Glomerular endothelial cell (primary cell): ENCODE measurements around the gene FRMD4A. TPM values are rescaled to one million over a fixed set of nuclear protein-coding genes. Genes with fewer than 3 reads are reported as not detected.
"Not testable (repeated sequence)": the region's sequence is repeated elsewhere in the genome, so short reads cannot be mapped to it uniquely, and the experiment has no call there.

ENCODE experiments used
- DNase-seq: peaks from one replicate; pipeline ENCODE4 v3.0.0-alpha.2; 2011; ENCODE audit warnings: low read depth, low spot score; ENCODE audit errors: extremely low read depth
- total RNA-seq: library from RNA; depleted of rRNA; stranded (reverse); fragments of >200 nt; gene quantifications from 2 replicates; pipeline ENCODE4 v1.2.3, GENCODE V29; 2015

Gene FRMD4A
- total RNA-seq, 1 donor from 2014 or later, result 162 TPM

DNA sequence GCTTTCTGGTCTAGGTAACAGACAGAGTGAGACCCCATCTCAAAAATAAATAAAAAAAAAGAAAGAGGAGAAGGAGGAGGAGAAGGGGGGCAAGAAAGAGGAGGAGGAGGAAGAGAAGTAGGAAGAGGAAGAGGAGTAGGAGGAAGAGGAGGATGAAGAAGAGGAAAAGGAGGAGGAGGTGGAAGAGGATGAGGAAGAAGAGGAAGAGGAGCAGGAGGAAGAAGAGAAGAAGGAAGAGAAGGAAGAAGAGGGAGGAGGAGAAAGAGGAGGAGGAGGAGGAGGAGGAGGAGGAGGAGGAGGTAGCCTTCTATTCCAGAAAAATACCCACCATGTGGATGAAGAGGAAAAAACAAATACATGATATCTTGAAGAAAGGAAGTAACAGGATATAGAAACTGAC lies 172.1 kb downstream of the FRMD4A start:
- DNase-seq, result no peak

DNA sequence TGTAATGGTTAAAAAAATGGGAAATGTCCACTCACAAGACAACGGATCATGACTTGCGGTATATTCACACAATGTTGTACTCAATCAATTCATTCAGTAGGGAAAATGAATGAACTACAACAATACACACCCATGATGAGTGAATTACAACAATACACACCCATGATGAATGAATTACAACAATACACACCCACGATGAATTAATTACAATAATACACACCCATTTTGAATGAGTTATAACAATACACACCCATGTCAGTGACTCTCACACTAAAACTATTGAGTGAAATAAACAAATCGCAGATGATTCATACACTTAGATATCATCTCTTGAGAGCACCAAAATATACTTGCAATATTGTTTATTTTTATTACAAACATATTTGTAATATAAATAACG lies 174.6 kb downstream of the FRMD4A start:
- DNase-seq, result no peak

DNA sequence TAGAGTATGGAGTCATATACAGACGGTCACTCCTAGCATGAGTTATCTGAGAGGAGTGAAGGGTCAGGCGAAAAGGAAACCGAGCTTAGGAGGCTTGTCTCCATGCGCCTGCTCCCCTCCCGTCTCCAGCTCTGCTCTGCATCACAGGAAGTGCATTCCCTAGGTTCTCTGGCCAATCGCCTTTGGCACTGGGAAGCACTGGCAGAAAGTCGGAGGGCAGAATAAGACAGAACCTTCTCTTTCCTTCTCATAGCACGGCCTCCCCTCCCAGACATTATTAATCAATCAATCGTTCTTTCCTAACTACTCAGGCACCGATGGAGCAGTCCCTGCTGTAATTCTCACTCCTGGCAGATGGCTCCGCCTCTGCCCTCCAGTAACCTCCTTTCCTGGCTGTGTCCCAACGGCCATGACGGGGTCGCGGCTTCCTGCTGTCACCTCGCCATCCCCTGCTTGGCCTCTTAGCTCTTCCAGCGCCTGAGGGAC lies 177.1 kb downstream of the FRMD4A start:
- DNase-seq, result peak; percentile 7

GRCh38 chr10:14151571-14151970 lies 179.2 kb downstream of the FRMD4A start:
- no peak for DNase-seq

- no peak for DNase-seq
Observed at GRCh38 chr10:14150526-14150925, 180.2 kb downstream of the FRMD4A start.

GRCh38 chr10:14146501-14146900 lies 184.2 kb downstream of the FRMD4A start:
- DNase-seq, result no peak

DNA sequence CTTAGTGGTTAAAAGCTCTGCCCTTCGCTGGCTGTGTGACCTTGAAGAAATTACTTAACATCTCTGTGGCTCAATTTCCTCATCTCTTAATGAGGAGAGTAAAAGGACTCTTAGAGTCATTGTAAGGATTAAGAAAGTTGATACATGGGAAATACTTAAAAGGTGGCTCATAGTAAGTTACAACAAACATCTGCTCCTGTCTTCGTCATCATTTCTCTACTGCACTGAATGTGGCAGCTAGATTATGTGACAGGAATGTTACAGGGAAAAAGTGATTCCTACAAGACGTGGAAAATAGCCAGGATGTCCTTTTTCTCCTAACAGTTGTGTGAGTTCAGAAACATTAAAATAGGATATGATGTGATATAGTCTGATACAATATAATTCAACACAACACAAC lies 184.7 kb downstream of the FRMD4A start:
- no peak for DNase-seq

- DNase-seq, result no peak
Observed at GRCh38 chr10:14144451-14144850, 186.3 kb downstream of the FRMD4A start.

GRCh38 chr10:14142606-14143250 lies 188.0 kb downstream of the FRMD4A start:
- no peak for DNase-seq

GRCh38 chr10:14141283-14141682 lies 189.4 kb downstream of the FRMD4A start:
- DNase-seq, result no peak

DNA sequence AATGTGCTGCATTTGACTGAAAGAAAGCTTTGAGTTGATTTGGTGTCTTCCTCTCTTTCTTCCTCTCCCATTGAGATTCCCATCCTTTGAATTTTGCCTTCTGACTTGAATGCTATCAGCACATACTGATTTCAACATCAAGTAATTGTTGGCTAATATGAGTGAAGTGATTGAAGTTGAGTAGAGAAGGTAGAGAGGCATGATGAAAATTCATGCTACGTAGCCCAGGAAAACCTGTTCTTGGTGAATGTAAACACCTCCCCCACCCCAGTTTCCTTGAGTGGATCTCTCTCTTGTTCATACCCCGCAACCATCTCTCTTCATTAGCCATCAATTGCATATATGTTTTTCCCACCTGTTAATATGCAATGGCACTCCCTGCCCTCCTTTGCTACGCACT lies 193.3 kb downstream of the FRMD4A start:
- DNase-seq, result no peak

- not testable (repeated sequence) for DNase-seq
Observed at GRCh38 chr10:14135196-14135595, 195.5 kb downstream of the FRMD4A start.

GRCh38 chr10:14134275-14134674 lies 196.4 kb downstream of the FRMD4A start:
- no peak for DNase-seq

DNA sequence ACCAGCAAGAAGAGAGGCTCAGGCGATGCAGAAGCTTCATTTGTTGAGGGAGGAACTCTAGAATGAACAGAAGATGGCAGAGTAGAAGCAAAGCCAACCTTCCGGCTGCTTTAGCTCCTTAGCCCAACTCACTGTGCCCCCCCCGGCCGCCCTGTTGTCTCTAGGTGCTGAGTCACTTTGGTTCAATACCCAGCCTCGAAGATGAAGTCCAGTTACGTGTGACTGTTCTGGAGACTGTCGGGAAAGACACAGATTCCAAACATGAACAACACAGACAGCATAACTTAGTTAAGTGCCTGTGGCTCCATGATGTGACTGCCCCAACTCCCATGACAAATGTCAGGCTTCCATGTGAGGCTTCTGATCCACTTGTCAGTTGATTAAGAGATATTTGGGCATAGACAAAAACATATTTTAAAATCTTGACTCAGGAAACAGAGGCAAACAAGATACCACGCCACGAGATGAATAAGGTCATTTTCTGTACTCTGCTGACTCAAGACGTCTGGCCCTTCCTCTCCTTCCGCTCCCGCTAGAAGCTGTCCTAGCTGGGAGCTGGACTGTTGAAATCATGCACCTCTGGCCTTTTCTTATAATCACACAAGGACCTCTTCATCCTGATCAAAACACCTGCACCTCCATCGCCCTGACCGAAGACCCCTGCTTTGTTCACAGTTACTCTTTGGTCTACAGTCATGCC lies 199.3 kb downstream of the FRMD4A start:
- DNase-seq, result no peak

DNA sequence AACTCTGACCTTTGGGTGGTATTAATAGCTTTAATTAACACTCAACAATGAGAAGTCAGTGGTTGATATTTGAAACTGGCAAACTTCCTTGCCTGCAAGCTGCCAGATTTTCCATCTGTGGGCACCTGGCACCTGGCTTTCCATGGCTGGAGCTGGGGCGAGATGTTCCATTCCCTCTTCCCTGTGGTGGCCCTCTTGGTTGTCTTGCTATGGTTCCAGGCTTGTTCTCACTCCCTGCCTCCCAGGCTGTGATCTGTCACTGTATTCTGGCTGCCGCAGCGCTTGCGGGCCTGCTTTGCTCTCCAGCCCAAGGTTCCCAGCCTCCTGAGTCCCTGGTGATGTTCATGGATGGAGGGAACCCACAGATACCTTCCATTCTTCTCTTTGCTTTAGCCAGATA lies 201.0 kb downstream of the FRMD4A start:
- DNase-seq, result no peak

DNA sequence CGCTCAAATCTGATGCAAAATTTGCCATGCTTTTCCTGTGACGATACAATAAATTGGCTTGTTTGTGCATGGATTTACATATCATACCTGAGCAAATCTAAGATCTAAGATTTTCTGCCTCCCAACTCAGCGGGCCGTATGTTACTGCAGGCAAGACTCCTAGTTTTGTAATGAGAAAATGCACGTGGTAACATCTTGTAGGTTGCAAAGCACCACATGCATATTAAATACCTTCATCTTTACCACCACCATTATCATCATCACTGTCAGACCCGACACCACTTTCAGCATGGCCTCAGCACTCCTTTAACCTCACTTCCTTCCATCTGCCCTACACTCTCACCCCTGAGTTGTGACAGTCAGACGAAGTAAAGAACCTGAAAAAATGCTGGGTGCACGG lies 202.2 kb downstream of the FRMD4A start:
- DNase-seq, result no peak

DNA sequence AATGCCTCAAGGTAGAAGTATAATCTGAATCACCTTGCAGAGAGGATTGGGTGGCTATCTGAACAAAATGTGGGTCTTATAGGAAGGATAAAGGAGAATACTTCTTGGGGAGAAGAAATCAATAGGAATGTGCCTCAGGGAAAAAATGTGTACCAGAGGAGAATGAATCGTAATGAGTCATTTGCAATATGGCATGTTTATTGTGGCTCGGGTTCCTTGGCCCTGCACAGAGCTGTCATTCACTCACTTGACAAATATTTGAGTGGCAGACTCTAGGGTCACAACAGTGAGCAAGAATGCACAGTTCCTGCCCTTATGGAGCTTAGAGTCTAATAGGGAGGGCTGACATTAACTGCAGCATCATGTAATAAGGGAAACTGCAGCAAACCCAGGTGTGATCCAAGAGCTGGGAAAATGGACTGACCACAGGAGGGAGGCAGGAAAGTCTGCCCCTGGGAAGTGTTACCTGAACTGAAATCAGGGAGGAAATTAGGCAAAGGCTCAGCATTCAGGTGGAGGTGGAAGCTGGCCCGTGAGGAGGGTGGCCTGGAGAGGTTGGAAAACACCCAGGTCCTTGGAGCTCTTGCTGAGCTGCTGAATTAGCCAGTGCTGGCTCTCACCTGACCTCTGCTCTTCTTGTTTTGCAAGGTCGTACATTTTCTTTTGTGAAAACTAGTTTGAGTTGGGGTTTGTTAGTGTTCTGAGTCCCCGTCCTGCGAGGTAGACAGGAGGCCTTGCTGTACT lies 203.9 kb downstream of the FRMD4A start:
- DNase-seq, result no peak

GRCh38 chr10:14125564-14125963 lies 205.2 kb downstream of the FRMD4A start:
- DNase-seq, result no peak

DNA sequence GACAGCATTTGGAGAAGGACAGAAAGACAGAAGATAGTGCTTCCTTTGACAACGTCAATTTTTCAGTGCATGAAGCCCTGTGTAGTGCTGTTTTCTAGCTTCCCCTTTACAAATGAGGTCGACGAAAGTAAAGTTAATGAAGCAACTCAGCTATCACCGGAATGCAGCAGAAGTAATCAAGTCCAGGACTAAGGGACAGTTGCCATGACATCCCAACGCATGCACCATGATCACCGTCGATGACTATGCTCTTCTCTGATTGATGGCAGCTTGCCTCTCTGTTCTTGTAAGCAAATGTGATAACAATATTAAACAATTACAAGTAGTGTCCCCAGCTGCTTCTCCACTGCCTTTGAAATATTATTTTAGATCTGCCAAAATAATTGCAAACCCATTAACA lies 205.8 kb downstream of the FRMD4A start:
- no peak for DNase-seq

DNA sequence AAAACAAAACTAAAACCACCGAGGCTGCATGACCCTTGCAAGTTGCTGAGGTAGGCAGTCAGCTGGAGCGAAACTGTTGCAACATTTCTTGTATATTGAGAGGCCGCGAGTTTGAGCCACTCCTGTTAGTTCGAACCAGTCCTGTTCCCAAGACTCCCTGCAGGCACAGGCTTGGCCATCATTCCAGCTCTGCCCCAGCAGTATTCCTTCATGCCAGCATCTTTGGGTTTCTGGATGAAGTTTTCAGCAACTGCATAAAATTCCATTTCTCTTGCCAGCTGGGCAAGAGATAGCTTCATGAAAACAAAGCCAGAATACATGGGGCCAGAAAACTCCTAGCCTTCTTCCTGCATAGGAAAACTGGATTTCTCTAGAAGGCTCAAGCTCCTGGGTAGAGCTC lies 207.6 kb downstream of the FRMD4A start:
- DNase-seq, result no peak

DNA sequence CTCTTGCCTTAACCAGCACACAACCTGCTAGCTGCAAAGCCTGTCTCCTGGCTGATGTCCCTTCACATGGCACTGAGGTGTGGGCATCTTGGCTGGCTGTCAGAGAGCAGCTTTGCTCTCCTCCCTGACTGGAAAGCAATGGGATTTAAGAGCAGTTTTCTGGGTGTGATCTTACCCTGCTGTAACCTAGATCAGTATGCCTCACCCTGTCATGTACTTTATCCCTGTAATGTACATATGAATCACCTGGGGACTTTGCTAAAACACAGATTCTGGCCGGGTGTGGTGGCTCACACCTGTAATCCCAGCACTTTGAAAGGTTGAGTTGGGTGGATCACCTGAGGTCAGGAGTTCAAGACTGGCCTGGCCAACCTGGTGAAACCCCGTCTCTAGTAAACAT lies 209.9 kb downstream of the FRMD4A start:
- no peak for DNase-seq

- no peak for DNase-seq
Observed at GRCh38 chr10:14118953-14119352, 211.8 kb downstream of the FRMD4A start.
